IMR-90 (cell line): Measurements from ENCODE around the gene WDR90. TPM values are rescaled to one million over a fixed set of nuclear protein-coding genes. Genes with fewer than 3 reads are reported as not detected.

Experiments
- ATAC-seq: fragments of 200-7000 bp; cut with Tn5 transposase; 2 replicates; pipeline ENCODE4 v1.9.1; 2020; ENCODE audit warnings: low read depth, mild to moderate bottlenecking, moderate library complexity
- BruUV-seq: library from RNA; stranded (reverse); fragments of 400-500 nt; replicated peaks from 2 replicates; lab custom pipeline; 2021; lab: Mats Ljungman, UMichigan
- CTCF ChIA-PET: fragments of 300-600 bp; formaldehyde crosslinking; extraction: SDS; loops from one replicate; lab custom pipeline; 2021; ENCODE audit warnings: antibody characterized with exemption; lab: Yijun Ruan, JAX
- POLR2A ChIA-PET: fragments of 300-600 bp; sonication (Branson Sonifier 250); formaldehyde crosslinking; loops from one replicate; lab custom pipeline; 2022; ENCODE audit warnings: antibody characterized with exemption; ENCODE audit not compliant: unreplicated experiment; lab: Charles Lee
- DNase-seq: peaks from one replicate; pipeline ENCODE4 v3.0.0; 2013
- H2AFZ ChIP-seq: replicated peaks from 2 replicates; pipeline ENCODE3; 2013; ENCODE audit warnings: low read length, mild to moderate bottlenecking; ENCODE audit not compliant: poor library complexity
- H2AK5ac ChIP-seq: 2 replicates; pipeline ENCODE4 v1.6.1; 2013; ENCODE audit warnings: low read depth, low read length, inconsistent platforms
- H2AK9ac ChIP-seq: replicated peaks from 2 replicates; pipeline ENCODE3; 2013; ENCODE audit warnings: mild to moderate bottlenecking, low read depth, low read length, moderate library complexity; ENCODE audit not compliant: poor library complexity
- H2BK120ac ChIP-seq: 2 replicates; pipeline ENCODE4 v1.6.1; 2013; ENCODE audit warnings: low read depth, low read length, inconsistent platforms
- H2BK15ac ChIP-seq: 3 replicates; pipeline ENCODE4 v1.6.1; 2013; ENCODE audit warnings: low read depth, low read length, inconsistent platforms
- H2BK20ac ChIP-seq: 2 replicates; pipeline ENCODE4 v1.6.1; 2013; ENCODE audit warnings: low read depth, mild to moderate bottlenecking, inconsistent platforms, low read length, moderate library complexity
- H2BK5ac ChIP-seq: 2 replicates; pipeline ENCODE4 v1.6.1; 2013; ENCODE audit warnings: mild to moderate bottlenecking, low read depth, low read length, inconsistent platforms; ENCODE audit not compliant: poor library complexity, severe bottlenecking
- H3K14ac ChIP-seq: replicated peaks from 2 replicates; pipeline ENCODE4 v1.6.1; 2013; ENCODE audit warnings: low read depth, low read length, inconsistent platforms
- H3K18ac ChIP-seq: 2 replicates; pipeline ENCODE4 v1.6.1; 2013; ENCODE audit warnings: low read depth, low read length, control low read depth
- H3K23ac ChIP-seq: 2 replicates; pipeline ENCODE4 v1.6.1; 2013; ENCODE audit warnings: low read depth, low read length, inconsistent platforms
- H3K27ac ChIP-seq: 2 replicates; pipeline ENCODE4 v1.5.1; 2013; ENCODE audit warnings: mild to moderate bottlenecking, control low read depth, low read length; ENCODE audit not compliant: insufficient read depth
- H3K27me3 ChIP-seq: 2 replicates; pipeline ENCODE4 v1.6.1; 2013; ENCODE audit warnings: low read length; ENCODE audit not compliant: control insufficient read depth, insufficient read depth
- H3K36me3 ChIP-seq: 2 replicates; pipeline ENCODE4 v1.6.1; 2013; ENCODE audit warnings: low read length, mixed read lengths; ENCODE audit not compliant: control insufficient read depth, insufficient read depth
- H3K4ac ChIP-seq: 2 replicates; pipeline ENCODE4 v1.6.1; 2013; ENCODE audit warnings: low read depth, low read length, inconsistent platforms
- H3K4me1 ChIP-seq: 2 replicates; pipeline ENCODE4 v1.6.1; 2013; ENCODE audit warnings: low read length, mixed read lengths; ENCODE audit not compliant: control insufficient read depth, insufficient read depth
- H3K4me2 ChIP-seq: 2 replicates; pipeline ENCODE4 v1.6.1; 2013; ENCODE audit warnings: low read depth, mild to moderate bottlenecking, control low read depth, low read length, moderate library complexity
- H3K4me3 ChIP-seq: 2 replicates; pipeline ENCODE4 v1.5.1; 2013; ENCODE audit warnings: low read depth, mild to moderate bottlenecking, control low read depth, low read length, moderate library complexity; ENCODE audit not compliant: insufficient read depth
- H3K56ac ChIP-seq: 2 replicates; pipeline ENCODE4 v1.6.1; 2013; ENCODE audit warnings: low read length, inconsistent platforms; ENCODE audit not compliant: insufficient read depth; ENCODE audit errors: extremely low read depth
- H3K79me1 ChIP-seq, 2 experiments: 2 replicates each; pipeline ENCODE4 v1.6.1; 2013; ENCODE audit warnings: low read length in 2 of 2, inconsistent platforms in 1 of 2, low read depth in 1 of 2
- H3K9ac ChIP-seq: 2 replicates; pipeline ENCODE4 v1.6.1; 2013; ENCODE audit warnings: low read depth, low read length, control low read depth
- H3K9me1 ChIP-seq: 2 replicates; pipeline ENCODE4 v1.6.1; 2013; ENCODE audit warnings: low read length, inconsistent platforms; ENCODE audit not compliant: insufficient read depth
- H3K9me3 ChIP-seq: 2 replicates; pipeline ENCODE4 v1.6.1; 2013; ENCODE audit warnings: low read length; ENCODE audit not compliant: control insufficient read depth, insufficient read depth
- H4K20me1 ChIP-seq: 2 replicates; pipeline ENCODE4 v1.6.1; 2013; ENCODE audit warnings: low read length, inconsistent platforms; ENCODE audit not compliant: insufficient read depth
- H4K5ac ChIP-seq: 2 replicates; pipeline ENCODE4 v1.6.1; 2013; ENCODE audit warnings: mild to moderate bottlenecking, low read depth, low read length, control low read depth
- H4K8ac ChIP-seq, 2 experiments: 2 replicates each; pipeline ENCODE4 v1.6.1; 2013; ENCODE audit warnings: low read depth in 2 of 2, low read length in 2 of 2, control low read depth in 1 of 2, inconsistent platforms in 1 of 2
- H4K91ac ChIP-seq: 2 replicates; pipeline ENCODE4 v1.6.1; 2013; ENCODE audit warnings: low read depth, low read length, inconsistent platforms; ENCODE audit not compliant: insufficient read depth
- BHLHE40 ChIP-seq: fragments of 150-350 bp; IDR thresholded peaks from 2 replicates; pipeline ENCODE4 v1.6.1; 2016; ENCODE audit warnings: mild to moderate bottlenecking, low read depth, low read length
- CHD1 ChIP-seq: IDR thresholded peaks from 2 replicates; pipeline ENCODE4 v1.6.1; 2012; ENCODE audit warnings: low read depth, low read length, improper control_type of control experiment
- FOS ChIP-seq: fragments of 150-350 bp; IDR thresholded peaks from 2 replicates; pipeline ENCODE4 v1.6.1; 2016; ENCODE audit warnings: low read depth, low read length
- NFE2L2 ChIP-seq: fragments of 150-350 bp; IDR thresholded peaks from 2 replicates; pipeline ENCODE4 v1.6.1; 2016; ENCODE audit warnings: low read depth, mild to moderate bottlenecking, low read length
- POLR2A ChIP-seq: IDR thresholded peaks from 2 replicates; pipeline ENCODE4 v1.6.1; 2012; ENCODE audit warnings: mild to moderate bottlenecking, low read depth, low read length
- RCOR1 ChIP-seq: IDR thresholded peaks from 2 replicates; pipeline ENCODE4 v1.6.1; 2012; ENCODE audit warnings: mild to moderate bottlenecking, low read length, improper control_type of control experiment; ENCODE audit not compliant: insufficient replicate concordance
- SMC3 ChIP-seq: fragments of 150-350 bp; IDR thresholded peaks from 2 replicates; pipeline ENCODE4 v1.6.1; 2016; ENCODE audit warnings: low read depth, mild to moderate bottlenecking, antibody characterized with exemption, low read length, moderate library complexity
- WGBS, 2 experiments: methylation state at CpG; one replicate each; pipeline versions ENCODE4 v1.1.5 to v1.1.7; 2013; ENCODE audit warnings: missing lambda C conversion rate in 2 of 2; ENCODE audit not compliant: insufficient read length in 1 of 2; ENCODE audit errors: extremely low coverage in 2 of 2; 5-methylcytosine and 5-hydroxymethylcytosine counted together
- dilution Hi-C: fragments of 300-500 bp; cut with HindIII; formaldehyde crosslinking; loops from one replicate; pipeline ENCODE4 v1.14.3; 2018; ENCODE audit warnings: low sequenced_read_pairs; ENCODE audit not compliant: unreplicated experiment
- in situ Hi-C: fragments of 300-500 bp; cut with MboI; formaldehyde crosslinking; loops from 3 replicates; pipeline ENCODE4 v1.14.3; 2019; ENCODE audit warnings: low sequenced_read_pairs, inconsistent platforms, mixed read lengths
- intact Hi-C: fragments of 100-400 bp; cut with micrococcal nuclease; formaldehyde crosslinking; loops from 2 replicates; pipeline ENCODE4 v1.10.0; 2022
- polyA plus RNA-seq, 3 experiments: library from polyadenylated mRNA; depleted of rRNA; stranded (reverse); fragments of >200 nt; gene quantifications; 2 replicates each; pipeline ENCODE4 v1.2.3, GENCODE V29; 2012; ENCODE audit warnings: low replicate concordance in 1 of 3
- total RNA-seq: library from RNA; depleted of rRNA; stranded (reverse); fragments of >200 nt; gene quantifications from 2 replicates; pipeline ENCODE4 v1.2.3, GENCODE V29; 2012
- TF ChIP-seq, protein P1 (sequence below): fragments of 150-350 bp; IDR thresholded peaks from 2 replicates; pipeline ENCODE4 v1.6.1; 2017; ENCODE audit warnings: mild to moderate bottlenecking, antibody characterized with exemption, low read length, low read depth

The WDR90 gene
- total and polyA plus RNA-seq, 2 of the 4 experiments (the other 2 are of a cell fraction) = 1.4 to 18.7 TPM

DNA sequence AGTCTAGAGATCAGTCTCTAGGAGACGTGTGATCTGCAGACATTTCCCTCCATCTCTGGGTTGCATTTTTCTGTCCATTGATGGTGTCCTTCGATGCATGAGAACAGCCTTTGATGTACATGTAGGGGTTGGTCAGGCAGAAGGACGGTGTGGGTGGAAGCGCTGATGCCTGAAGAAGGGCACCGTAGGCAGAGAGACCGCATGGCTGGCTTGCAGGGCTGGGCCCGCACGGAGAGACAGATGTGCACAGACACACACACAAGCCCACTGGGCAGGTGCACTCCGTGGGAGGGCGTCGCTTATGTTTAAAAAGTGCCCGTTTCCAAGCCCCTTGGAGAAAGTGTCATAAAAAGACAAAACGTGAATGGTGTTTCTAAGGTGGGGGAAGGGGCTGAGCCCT is 34.0 kb upstream of the WDR90 start:
- no peak for TF ChIP-seq POLR2A
- TF ChIP-seq CHD1 = no peak
- TF ChIP-seq BHLHE40 = no peak
- TF ChIP-seq FOS = no peak
- TF ChIP-seq, protein P1, sequence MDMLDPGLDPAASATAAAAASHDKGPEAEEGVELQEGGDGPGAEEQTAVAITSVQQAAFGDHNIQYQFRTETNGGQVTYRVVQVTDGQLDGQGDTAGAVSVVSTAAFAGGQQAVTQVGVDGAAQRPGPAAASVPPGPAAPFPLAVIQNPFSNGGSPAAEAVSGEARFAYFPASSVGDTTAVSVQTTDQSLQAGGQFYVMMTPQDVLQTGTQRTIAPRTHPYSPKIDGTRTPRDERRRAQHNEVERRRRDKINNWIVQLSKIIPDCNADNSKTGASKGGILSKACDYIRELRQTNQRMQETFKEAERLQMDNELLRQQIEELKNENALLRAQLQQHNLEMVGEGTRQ = no peak
- TF ChIP-seq SMC3 = no peak
- TF ChIP-seq RCOR1 = no peak
- TF ChIP-seq NFE2L2 = no peak
- Histone ChIP-seq H2AFZ (no peak overlapping the region), H4K91ac (no peak overlapping the region; the same call in 1 of the 2 replicates), H2BK20ac (no peak overlapping the region), H3K36me3 (peaks cover 5% of the 10 kb centered on the region; the same call in 1 of the 2 replicates), H3K4me3 (no peak overlapping the region), H4K5ac (no peak overlapping the region), H4K20me1 (peaks cover 20% of the 10 kb centered on the region), H3K4me2 (no peak overlapping the region), H3K27me3 (no peaks in the 10 kb centered on the region), H3K23ac (no peak overlapping the region), H3K56ac (no peak overlapping the region), H4K8ac (no peak overlapping the region), H2AK9ac (no peak overlapping the region), H2BK5ac (no peak overlapping the region), H3K9me3 (no peaks in the 10 kb centered on the region), H2AK5ac (no peak overlapping the region), H3K14ac (no peak overlapping the region), H3K9ac (no peak overlapping the region), H3K18ac (no peak overlapping the region), H3K9me1 (peaks cover 3% of the 10 kb centered on the region; the same call in 1 of the 2 replicates), H3K79me1 (peaks cover 9 to 30% of the 10 kb centered on the region in 2 experiments), H2BK120ac (no peak overlapping the region), H3K4ac (no peak overlapping the region), H3K27ac (no peak overlapping the region), H3K4me1 (no peaks in the 10 kb centered on the region), H2BK15ac (no peak overlapping the region)
- BruUV-seq = no TSS peak
- ATAC-seq (no peak), DNase-seq (no peak)
- in situ Hi-C loops = no loop called here
- 97% methylated on average over 10 of the region's 13 CpGs; no CpG with 5 or more reads in 1 of the 2 experiments for WGBS, 2 experiments
- POLR2A ChIA-PET = no interaction called here
- CTCF ChIA-PET = no interaction called here
- intact Hi-C loops = no loop called here
- dilution Hi-C loops = no loop called here
